ENCODE data around the gene PRR33.

PRR33 gene

GRCh38 chr11:1882265-1883238, 9.1 kb downstream of the PRR33 start:
- peak; percentile 80 for DNase-seq
- Histone ChIP-seq H3K4me3 (ENCODE audit: low read depth, low read length) (no peak overlapping the region), H3K9me3 (ENCODE audit: severe bottlenecking) (no peaks in the 10 kb centered on the region), H3K27me3 (ENCODE audit: insufficient read depth, low read depth, severe bottlenecking) (peaks cover 83% of the 10 kb centered on the region), H3K27ac (no peak overlapping the region), H3K36me3 (no peaks in the 10 kb centered on the region)
- TF ChIP-seq CTCF (IDR thresholded peaks at IDR 0.05; ENCODE audit: low read depth, low read length): peak; percentile 93

DNA sequence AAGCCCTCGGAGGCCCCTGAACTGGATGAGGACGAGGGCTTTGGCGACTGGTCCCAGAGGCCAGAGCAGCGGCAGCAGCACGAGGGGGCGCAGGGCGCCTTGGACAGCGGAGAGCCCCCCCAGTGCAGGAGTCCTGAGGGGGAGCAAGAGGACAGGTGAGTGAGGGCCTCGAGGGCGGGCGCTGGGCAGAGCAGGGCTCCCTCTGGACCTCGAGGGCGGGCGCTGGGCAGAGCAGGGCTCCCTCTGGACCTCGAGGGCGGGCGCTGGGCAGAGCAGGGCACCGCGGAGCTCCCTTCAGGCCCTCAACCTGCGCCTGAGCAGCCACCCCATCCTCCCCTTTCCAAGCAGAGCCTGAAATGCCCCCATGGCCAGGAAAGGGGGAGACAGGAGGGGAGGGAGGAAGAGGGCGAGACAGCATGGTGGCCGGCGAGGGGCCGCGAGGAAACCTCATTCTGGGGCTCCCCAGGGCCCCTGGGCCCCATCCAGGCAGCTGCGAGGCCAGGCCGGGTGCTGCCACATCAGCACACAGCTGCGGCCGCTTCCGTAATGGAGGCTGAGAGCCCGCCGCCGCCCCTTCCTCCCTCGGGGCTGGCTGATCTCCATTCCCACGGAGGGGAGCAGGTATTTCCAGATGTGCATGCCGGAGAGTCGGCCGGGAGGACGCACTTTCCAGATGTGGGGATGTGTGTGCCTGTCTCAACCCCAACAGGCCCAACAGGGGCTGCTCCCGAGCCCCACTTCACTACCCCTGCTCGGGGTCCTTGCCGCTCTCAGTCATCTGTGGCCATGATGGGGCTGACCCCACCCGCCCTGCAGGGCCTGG, 10.0 kb downstream of the PRR33 start:
- H3K9me3 ChIP-seq (ENCODE audit: severe bottlenecking): no peaks in the 10 kb centered on the region
- H3K4me3 ChIP-seq (ENCODE audit: low read depth, low read length): no peak overlapping the region
- no peak overlapping the region for H3K27ac ChIP-seq
- no peaks in the 10 kb centered on the region for H3K36me3 ChIP-seq
- peaks cover 76% of the 10 kb centered on the region for H3K27me3 ChIP-seq (ENCODE audit: insufficient read depth, low read depth, severe bottlenecking)
- TF ChIP-seq CTCF (IDR thresholded peaks at IDR 0.05; ENCODE audit: low read depth, low read length): no peak
- no peak for DNase-seq

DNA sequence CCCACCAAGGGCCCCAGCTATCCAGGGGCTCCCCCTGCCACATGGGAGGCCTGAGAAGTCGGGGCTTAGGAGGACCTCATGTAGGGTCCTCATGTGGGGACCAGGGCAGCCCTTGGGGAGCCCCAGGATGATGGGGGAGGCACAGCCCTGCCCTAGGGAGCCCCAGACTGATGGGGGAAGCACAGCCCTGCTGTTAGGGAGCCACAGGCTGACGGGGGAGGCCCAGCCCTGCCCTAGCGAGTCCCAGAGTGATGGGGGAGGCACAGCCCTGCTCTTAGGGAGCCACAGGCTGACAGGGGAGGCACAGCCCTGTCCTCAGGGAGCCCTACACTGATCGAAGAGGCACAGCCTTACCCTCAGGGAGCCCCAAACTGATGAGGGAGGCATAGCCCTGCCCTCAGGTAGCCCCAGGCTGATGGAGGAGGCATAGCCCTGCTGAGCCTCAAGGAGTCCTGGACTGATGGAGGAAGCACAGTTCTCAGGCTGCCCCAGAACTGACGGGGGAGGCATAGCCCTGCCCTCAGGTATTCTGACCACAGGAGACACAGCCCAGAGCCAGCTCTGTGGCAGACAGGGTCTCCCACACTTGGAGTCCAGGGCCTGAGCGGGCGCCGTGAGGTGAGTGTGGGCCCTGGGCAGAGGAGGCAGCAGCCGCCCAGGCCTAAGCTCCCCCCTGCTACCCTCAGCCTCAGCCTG, 10.8 kb downstream of the PRR33 start:
- Histone ChIP-seq H3K9me3 (ENCODE audit: severe bottlenecking) (no peaks in the 10 kb centered on the region), H3K36me3 (no peaks in the 10 kb centered on the region), H3K27ac (no peak overlapping the region), H3K4me3 (ENCODE audit: low read depth, low read length) (no peak overlapping the region), H3K27me3 (ENCODE audit: insufficient read depth, low read depth, severe bottlenecking) (peaks cover 81% of the 10 kb centered on the region)
- TF ChIP-seq CTCF (IDR thresholded peaks at IDR 0.05; ENCODE audit: low read depth, low read length): no peak
- DNase-seq: no peak

- H3K27ac ChIP-seq: no peak overlapping the region
- no peak overlapping the region for H3K4me3 ChIP-seq (ENCODE audit: low read depth, low read length)
- peaks cover 79% of the 10 kb centered on the region for H3K27me3 ChIP-seq (ENCODE audit: insufficient read depth, low read depth, severe bottlenecking)
- no peaks in the 10 kb centered on the region for H3K9me3 ChIP-seq (ENCODE audit: severe bottlenecking)
- no peak for TF ChIP-seq CTCF (IDR thresholded peaks at IDR 0.05; ENCODE audit: low read depth, low read length)
- no peaks in the 10 kb centered on the region for H3K36me3 ChIP-seq
- DNase-seq: no peak
These were observed 11.6 kb downstream of the PRR33 start for GRCh38 chr11:1879941-1880720.

- DNase-seq: no peak
- H3K27me3 ChIP-seq (ENCODE audit: insufficient read depth, low read depth, severe bottlenecking): peaks cover 77% of the 10 kb centered on the region
- H3K36me3 ChIP-seq: no peaks in the 10 kb centered on the region
- H3K4me3 ChIP-seq (ENCODE audit: low read depth, low read length): no peak overlapping the region
- no peaks in the 10 kb centered on the region for H3K9me3 ChIP-seq (ENCODE audit: severe bottlenecking)
- no peak overlapping the region for H3K27ac ChIP-seq
- TF ChIP-seq CTCF (IDR thresholded peaks at IDR 0.05; ENCODE audit: low read depth, low read length): no peak
These were observed 12.3 kb downstream of the PRR33 start for GRCh38 chr11:1879342-1879940.

All from WERI-Rb-1 (cell line).